ENCODE data around the gene RAB27A. TPM values are rescaled to one million over a fixed set of nuclear protein-coding genes. Genes with fewer than 3 reads are reported as not detected.
A peak's percentile ranks its signal among the peaks of the same experiment; 100 is the strongest.

RAB27A gene
- total and polyA plus RNA-seq, 12 donors = 3.0 to 13.9 (median 4.3) TPM

DNA sequence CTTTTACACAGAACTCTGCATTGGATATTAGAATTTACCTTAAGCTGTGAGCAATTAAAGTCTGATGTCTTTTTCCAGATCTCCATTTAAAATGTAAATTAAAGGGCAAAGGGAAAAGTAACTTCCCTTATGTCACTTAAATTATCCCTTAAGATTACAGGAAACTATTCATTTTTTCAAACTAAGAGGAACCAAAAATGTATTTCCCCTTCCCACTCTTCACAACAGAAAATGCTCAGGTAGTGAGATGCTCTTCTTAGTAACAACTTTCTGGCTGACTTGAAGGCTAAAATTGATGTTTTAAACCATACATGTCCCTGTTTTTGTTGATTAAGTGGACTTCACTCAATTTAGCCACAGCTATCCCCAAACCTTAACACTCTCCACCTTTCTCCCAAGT, 110.5 kb downstream of the RAB27A start:
- H3K27me3 ChIP-seq = no peaks in the 10 kb centered on the region

DNA sequence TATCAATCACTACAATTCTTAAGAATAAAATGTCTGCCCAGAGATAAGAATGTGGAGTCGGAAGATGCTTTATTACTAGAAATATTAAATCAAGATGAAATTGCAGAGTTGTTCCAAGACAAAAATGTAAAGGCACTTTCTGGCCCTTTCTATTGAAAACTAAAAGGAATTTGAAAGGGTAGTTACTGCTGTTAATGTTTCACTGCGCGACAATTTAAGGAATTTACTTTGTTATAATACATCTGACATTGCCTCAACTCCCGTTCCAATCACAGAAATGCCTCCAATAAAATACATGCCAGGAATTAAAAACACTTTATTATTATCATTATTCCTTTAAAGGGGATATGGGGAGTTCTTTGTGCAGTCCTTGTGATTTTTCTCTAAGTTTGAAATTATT, 119.3 kb downstream of the RAB27A start:
- H3K27ac ChIP-seq = no peak overlapping the region
- H3K36me3 ChIP-seq = peaks cover 0 to 7% (median 0%) of the 10 kb centered on the region in 9 donors
- no peaks in the 10 kb centered on the region for H3K9me3 ChIP-seq
- ATAC-seq (no peak), DNase-seq (no peak)
- intact Hi-C loops (cut with DNase I) = no loop called here
- no peaks in the 10 kb centered on the region for H3K4me1 ChIP-seq
- no peaks in the 10 kb centered on the region for H3K27me3 ChIP-seq
- H3K4me3 ChIP-seq = no peak overlapping the region
- WGBS, 2 donors = 76 to 77% methylated on average over 4 of the region's 4 CpGs
- TF ChIP-seq, protein P1, sequence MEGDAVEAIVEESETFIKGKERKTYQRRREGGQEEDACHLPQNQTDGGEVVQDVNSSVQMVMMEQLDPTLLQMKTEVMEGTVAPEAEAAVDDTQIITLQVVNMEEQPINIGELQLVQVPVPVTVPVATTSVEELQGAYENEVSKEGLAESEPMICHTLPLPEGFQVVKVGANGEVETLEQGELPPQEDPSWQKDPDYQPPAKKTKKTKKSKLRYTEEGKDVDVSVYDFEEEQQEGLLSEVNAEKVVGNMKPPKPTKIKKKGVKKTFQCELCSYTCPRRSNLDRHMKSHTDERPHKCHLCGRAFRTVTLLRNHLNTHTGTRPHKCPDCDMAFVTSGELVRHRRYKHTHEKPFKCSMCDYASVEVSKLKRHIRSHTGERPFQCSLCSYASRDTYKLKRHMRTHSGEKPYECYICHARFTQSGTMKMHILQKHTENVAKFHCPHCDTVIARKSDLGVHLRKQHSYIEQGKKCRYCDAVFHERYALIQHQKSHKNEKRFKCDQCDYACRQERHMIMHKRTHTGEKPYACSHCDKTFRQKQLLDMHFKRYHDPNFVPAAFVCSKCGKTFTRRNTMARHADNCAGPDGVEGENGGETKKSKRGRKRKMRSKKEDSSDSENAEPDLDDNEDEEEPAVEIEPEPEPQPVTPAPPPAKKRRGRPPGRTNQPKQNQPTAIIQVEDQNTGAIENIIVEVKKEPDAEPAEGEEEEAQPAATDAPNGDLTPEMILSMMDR (IDR thresholded peaks at IDR 0.05) = no peak

More for the DNA sequence above, 110.5 kb downstream of the RAB27A start:
- TF ChIP-seq, protein P1 (IDR thresholded peaks at IDR 0.05) = no peak
- H3K9me3 ChIP-seq = no peaks in the 10 kb centered on the region
- H3K36me3 ChIP-seq = peaks cover 0 to 81% (median 37%) of the 10 kb centered on the region in 9 donors
- no peak overlapping the region for H3K4me3 ChIP-seq
- no peaks in the 10 kb centered on the region for H3K4me1 ChIP-seq
- intact Hi-C loops (cut with DNase I) = no loop called here
- DNase-seq (no peak), ATAC-seq (no peak)
- H3K27ac ChIP-seq = no peak overlapping the region

DNA sequence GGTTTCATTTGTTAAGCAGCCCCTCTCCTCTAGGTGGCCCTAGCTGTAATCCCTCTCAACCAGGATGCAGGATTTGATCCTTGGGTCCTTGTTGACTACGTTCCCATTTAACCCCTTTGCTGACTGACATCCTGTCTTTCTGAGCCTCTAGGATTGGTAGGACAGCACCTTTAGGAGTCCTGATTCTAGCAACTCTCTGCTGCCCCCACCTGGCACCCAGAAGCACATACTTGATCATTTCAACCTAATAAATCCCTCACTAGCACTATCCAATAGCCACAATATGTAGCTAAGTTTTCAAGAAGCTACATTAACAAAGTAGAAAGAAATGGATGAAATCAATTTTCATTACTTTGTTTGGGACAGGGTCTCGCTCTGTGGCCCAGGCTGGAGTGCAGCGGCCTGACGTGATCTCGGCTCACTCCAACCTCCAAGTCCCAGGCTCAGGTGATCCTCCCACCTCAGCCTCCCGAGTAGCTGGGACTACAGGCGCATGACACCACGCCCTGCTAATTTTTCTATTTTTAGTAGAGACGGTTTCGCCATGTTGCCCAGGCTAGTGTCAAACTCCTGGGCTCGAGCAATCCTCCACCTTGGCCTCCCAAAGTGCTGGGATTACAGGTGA, 121.2 kb downstream of the RAB27A start:
- no peak overlapping the region for H3K27ac ChIP-seq
- 62 to 65% methylated on average over 11 of the region's 11 CpGs for WGBS, 2 donors
- no peaks in the 10 kb centered on the region for H3K9me3 ChIP-seq
- no peaks in the 10 kb centered on the region for H3K4me1 ChIP-seq
- intact Hi-C loops (cut with DNase I) = loop anchor here in 1 of 10 donors (10.0 kb wide), 1 partner anchor 1204 kb away; no protein-coding TSS in a partner anchor
- TF ChIP-seq, protein P1 (IDR thresholded peaks at IDR 0.05) = peak; percentile 20 to 83 (median 67)
- no peak overlapping the region for H3K4me3 ChIP-seq
- no peaks in the 10 kb centered on the region for H3K27me3 ChIP-seq
- ATAC-seq (peak in 2 of 8 donors; percentile 37 to 46), DNase-seq (peak; percentile 9 to 27)
- no peaks in the 10 kb centered on the region for H3K36me3 ChIP-seq

DNA sequence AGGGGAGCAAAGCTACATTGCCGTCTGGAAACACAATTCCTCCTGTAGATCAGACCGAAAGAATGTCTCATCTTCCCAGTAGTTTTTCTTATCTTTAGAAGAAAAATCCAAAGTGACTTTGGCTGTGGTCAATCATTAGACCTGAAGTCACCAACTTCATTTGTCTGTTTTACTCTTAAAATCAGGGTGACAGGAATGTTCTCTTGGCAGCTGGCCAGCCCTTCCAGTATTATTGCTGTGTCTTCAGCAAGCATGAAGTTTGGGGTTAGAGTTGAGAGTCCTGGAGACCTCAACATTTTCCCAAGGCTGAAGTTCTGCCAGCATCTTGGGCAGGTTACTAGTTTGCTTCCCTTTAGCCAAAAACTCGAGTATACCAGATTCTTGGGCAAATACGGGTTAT, 125.3 kb downstream of the RAB27A start:
- Histone ChIP-seq H3K9me3 (peaks cover 0 to 8% (median 0%) of the 10 kb centered on the region in 11 donors), H3K27me3 (no peaks in the 10 kb centered on the region), H3K36me3 (no peaks in the 10 kb centered on the region), H3K27ac (no peak overlapping the region), H3K4me3 (no peak overlapping the region), H3K4me1 (no peaks in the 10 kb centered on the region)
- intact Hi-C loops (cut with DNase I) = loop anchor here in 1 of 10 donors (10.0 kb wide), 1 partner anchor 1199 kb away; no protein-coding TSS in a partner anchor
- no peak for DNase-seq
- ATAC-seq = no peak
- TF ChIP-seq, protein P1 (IDR thresholded peaks at IDR 0.05) = no peak
- 68 to 73% methylated on average over 4 of the region's 4 CpGs for WGBS, 2 donors

Other genes with a start within 250 kb of the RAB27A start
- gene RSL24D1, start 92.9 kb downstream of the RAB27A start, total RNA-seq = 10 to 100 TPM; 38.0 to 53.1 (median 40.5) TPM
- gene RSL24D1, start 92.9 kb downstream of the RAB27A start, polyA plus RNA-seq = 10 to 100 TPM; 32.3 to 44.2 TPM
- 1 to 10 TPM; 3.3 to 8.7 (median 7.4) TPM for gene PIGBOS1, start 29.3 kb upstream of the RAB27A start, total RNA-seq
- 10 to 100 TPM; 17.7 to 20.5 TPM for gene PIGBOS1, start 29.3 kb upstream of the RAB27A start, polyA plus RNA-seq
- 1 to 10 TPM; 1.4 to 4.3 (median 3.1) TPM for gene PIGB, start 29.4 kb upstream of the RAB27A start, total RNA-seq
- 1 to 10 TPM; 2.7 to 9.9 TPM for gene PIGB, start 29.4 kb upstream of the RAB27A start, polyA plus RNA-seq
- 100 to 1,000 TPM in 1 of 10 donors, 10 to 100 TPM in 9; 71.2 to 106 (median 88.2) TPM for gene CCPG1, start 118.5 kb upstream of the RAB27A start, total RNA-seq
- gene CCPG1, start 118.5 kb upstream of the RAB27A start, polyA plus RNA-seq = 10 to 100 TPM; 24.5 to 32.8 TPM
- gene PIERCE2, start 118.7 kb upstream of the RAB27A start, total RNA-seq = 10 to 100 TPM in 1 of 10 donors, 1 to 10 TPM in 9; 3.0 to 10.1 (median 4.7) TPM
- 10 to 100 TPM in 1 of 2 donors, 1 to 10 TPM in 1; 6.3 to 11.6 TPM for gene PIERCE2, start 118.7 kb upstream of the RAB27A start, polyA plus RNA-seq
- 1 to 10 TPM in 1 of 10 donors, under 1 TPM in 7, not detected in 2; 0.34 to 1.8 (median 0.58) TPM for gene DNAAF4, start 218.4 kb upstream of the RAB27A start, total RNA-seq
- 1 to 10 TPM; 1.5 to 1.6 TPM for gene DNAAF4, start 218.4 kb upstream of the RAB27A start, polyA plus RNA-seq